Aorta (tissue), 5 donors: ENCODE results near the gene SPNS3. TPM values are rescaled to one million over a fixed set of nuclear protein-coding genes. Genes with fewer than 3 reads are reported as not detected.

Source experiments
- ATAC-seq: fragments of 200-7000 bp; cut with Tn5 transposase; one replicate; pipeline ENCODE4 v1.9.1; 2022; ENCODE audit warnings: moderate library complexity; ENCODE audit not compliant: low FRiP score
- DNase-seq, 2 donors: peaks; one replicate each; pipeline ENCODE4 v3.0.0-alpha.2; 2020
- H3K27ac ChIP-seq, 2 donors: one replicate each; pipeline ENCODE4 v1.5.1; 2013; ENCODE audit warnings: low read length in 2 of 2, mild to moderate bottlenecking in 2 of 2, moderate library complexity in 2 of 2, control low read depth in 1 of 2, inconsistent platforms in 1 of 2, low read depth in 1 of 2
- H3K27me3 ChIP-seq, 2 donors: one replicate each; pipeline ENCODE4 v1.6.1; 2013; ENCODE audit warnings: control low read depth in 1 of 2, low read length in 1 of 2, mild to moderate bottlenecking in 1 of 2, moderate library complexity in 1 of 2; ENCODE audit not compliant: insufficient read depth in 2 of 2, control insufficient read depth in 1 of 2
- H3K36me3 ChIP-seq, 2 donors: one replicate each; pipeline ENCODE4 v1.6.1; 2013; ENCODE audit warnings: control low read depth in 1 of 2, low read length in 1 of 2, mild to moderate bottlenecking in 1 of 2; ENCODE audit not compliant: insufficient read depth in 2 of 2, control insufficient read depth in 1 of 2
- H3K4me1 ChIP-seq, 2 donors: one replicate each; pipeline ENCODE4 v1.6.1; 2013; ENCODE audit warnings: low read length in 2 of 2, control low read depth in 1 of 2, mild to moderate bottlenecking in 1 of 2, moderate library complexity in 1 of 2; ENCODE audit not compliant: insufficient read depth in 2 of 2, control insufficient read depth in 1 of 2
- H3K4me3 ChIP-seq, 2 donors: one replicate each; pipeline ENCODE4 v1.5.1; 2013; ENCODE audit warnings: low read length in 2 of 2, control low read depth in 1 of 2, mild to moderate bottlenecking in 1 of 2
- H3K9me3 ChIP-seq: one replicate; pipeline ENCODE4 v1.6.1; 2013; ENCODE audit warnings: mild to moderate bottlenecking, low read length; ENCODE audit not compliant: control insufficient read depth
- WGBS, 2 donors: extraction: QIAGEN DNeasy Blood & Tissue Kit; methylation state at CpG; one replicate each; pipeline ENCODE4 v1.1.7; 2013; 5-methylcytosine and 5-hydroxymethylcytosine counted together
- intact Hi-C, 2 donors: fragments of 100-400 bp; cut with DNase I; formaldehyde crosslinking; loops; one replicate each; pipeline versions ENCODE4 v1.14.2 to v1.15.0; 2022
- polyA plus RNA-seq, 2 donors: library from polyadenylated mRNA; stranded (reverse); fragments of 200-250 nt; gene quantifications; one replicate each; pipeline ENCODE4 v1.2.3, GENCODE V29; 2013
- total RNA-seq, 2 donors: library from RNA; stranded (reverse); fragmentation: NEBNext Ultra II Directional; extraction: Animal tissue kit (Norgen Biotek cat#: 25700); gene quantifications; one replicate each; pipeline ENCODE4 v1.2.1, GENCODE V29; 2021
- donor health status: healthy with polysubstance abuse.
- donor health status: Bipolar disorder and iron deficiency.
- donor health status: DM: no; HTN: no; CAD: no.
- donor health status: DM: no; HTN: no; CAD: no.
- donor health status: DM: yes; HTN: yes; CAD: no.

Gene SPNS3
- total and polyA plus RNA-seq, 4 donors, result 0.19 to 1.2 (median 0.25) TPM; not detected in 1

DNA sequence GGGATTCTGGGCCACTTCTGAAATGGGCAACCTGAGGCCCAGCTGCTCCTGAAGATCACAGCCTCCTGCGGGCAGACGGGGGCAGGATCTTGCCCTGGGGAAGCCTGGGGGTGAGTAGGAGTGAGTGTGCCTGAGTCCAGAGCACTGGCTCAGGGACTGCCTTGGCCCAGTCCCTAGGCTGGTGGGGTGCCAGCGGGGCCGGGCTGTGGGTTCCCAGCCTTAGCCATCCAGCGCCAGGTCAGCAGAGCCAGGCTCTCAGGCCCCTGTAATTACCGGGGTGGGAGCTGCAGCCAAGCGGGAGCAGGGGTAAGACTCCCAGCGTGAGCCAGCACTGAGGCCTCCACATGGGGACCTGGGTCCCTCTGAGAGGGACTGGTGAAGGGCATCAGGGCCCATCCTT lies 73.2 kb downstream of the SPNS3 start:
- no peaks in the 10 kb centered on the region for H3K9me3 ChIP-seq
- H3K36me3 ChIP-seq, result no peaks in the 10 kb centered on the region
- H3K4me3 ChIP-seq, result no peak overlapping the region
- H3K27ac ChIP-seq, result no peak overlapping the region
- 12 to 15% methylated on average over 8 of the region's 8 CpGs for WGBS, 2 donors
- no peaks in the 10 kb centered on the region for H3K27me3 ChIP-seq
- intact Hi-C loops, result no loop called here
- no peaks in the 10 kb centered on the region for H3K4me1 ChIP-seq
- DNase-seq (no peak), ATAC-seq (no peak)

DNA sequence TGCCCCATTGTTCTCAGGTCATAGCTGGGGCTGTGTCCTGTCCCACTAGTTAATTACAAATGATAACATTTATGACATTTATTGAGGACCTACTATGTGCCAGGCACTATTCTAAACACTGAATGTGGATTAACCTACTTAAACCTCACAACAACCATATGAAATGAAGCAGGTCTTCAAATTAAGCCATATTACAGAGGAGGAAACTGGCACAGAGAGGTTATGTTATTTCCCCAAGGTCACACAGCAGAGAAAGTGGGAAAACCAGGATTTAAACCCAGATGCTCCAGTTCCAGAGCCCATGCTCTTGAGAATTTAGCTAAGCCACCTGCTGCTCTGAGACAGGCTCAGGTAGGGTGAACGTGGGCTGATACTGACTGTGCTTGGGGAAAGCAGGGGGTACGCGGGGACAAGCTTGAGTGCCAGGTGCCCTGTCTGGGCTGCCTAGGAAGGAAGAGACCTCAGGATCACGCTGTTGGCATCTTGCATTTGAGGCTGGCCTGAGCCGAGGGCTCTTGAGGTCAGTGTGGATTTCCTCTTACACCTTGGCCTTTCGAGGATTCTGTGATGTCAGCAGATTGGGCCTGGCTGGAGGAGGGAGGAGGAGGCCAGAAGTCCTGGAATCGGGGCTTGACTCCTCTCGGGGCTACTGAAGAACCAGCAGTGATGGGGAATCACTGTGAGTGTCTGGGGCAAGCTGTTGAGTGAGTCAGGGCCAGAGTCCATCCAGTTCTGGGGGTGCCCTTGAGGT lies 73.8 kb downstream of the SPNS3 start:
- H3K4me1 ChIP-seq, result no peaks in the 10 kb centered on the region
- intact Hi-C loops, result no loop called here
- DNase-seq (no peak), ATAC-seq (no peak)
- no peaks in the 10 kb centered on the region for H3K9me3 ChIP-seq
- H3K36me3 ChIP-seq, result no peaks in the 10 kb centered on the region
- WGBS, 2 donors, result 81 to 87% methylated on average over 8 of the region's 8 CpGs
- H3K27me3 ChIP-seq, result no peaks in the 10 kb centered on the region
- no peak overlapping the region for H3K27ac ChIP-seq
- no peak overlapping the region for H3K4me3 ChIP-seq

DNA sequence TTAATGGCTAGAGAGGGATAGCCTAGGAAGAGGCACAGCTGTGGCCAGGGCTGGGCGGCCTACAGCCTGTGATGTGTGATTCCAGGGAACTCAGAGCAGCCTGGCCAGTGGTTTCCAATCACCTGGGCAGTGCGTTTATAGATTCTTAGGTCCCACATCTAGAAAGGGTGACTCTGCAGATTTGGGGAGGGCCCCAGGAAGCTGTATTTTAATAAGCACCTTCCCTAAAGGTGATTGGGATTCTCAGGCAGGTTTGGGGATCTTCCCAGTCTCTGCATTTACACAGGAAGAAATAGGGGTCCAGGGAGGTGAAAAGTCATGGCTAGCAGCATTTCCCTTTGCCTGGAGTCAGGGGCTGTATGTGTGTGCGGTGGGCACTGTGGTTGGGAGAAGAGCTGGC lies 74.5 kb downstream of the SPNS3 start:
- DNase-seq (no peak), ATAC-seq (no peak)
- H3K9me3 ChIP-seq, result no peaks in the 10 kb centered on the region
- H3K36me3 ChIP-seq, result no peaks in the 10 kb centered on the region
- no peaks in the 10 kb centered on the region for H3K27me3 ChIP-seq
- H3K4me1 ChIP-seq, result no peaks in the 10 kb centered on the region
- 94 to 98% methylated on average over 3 of the region's 3 CpGs for WGBS, 2 donors
- intact Hi-C loops, result no loop called here
- no peak overlapping the region for H3K4me3 ChIP-seq
- no peak overlapping the region for H3K27ac ChIP-seq

DNA sequence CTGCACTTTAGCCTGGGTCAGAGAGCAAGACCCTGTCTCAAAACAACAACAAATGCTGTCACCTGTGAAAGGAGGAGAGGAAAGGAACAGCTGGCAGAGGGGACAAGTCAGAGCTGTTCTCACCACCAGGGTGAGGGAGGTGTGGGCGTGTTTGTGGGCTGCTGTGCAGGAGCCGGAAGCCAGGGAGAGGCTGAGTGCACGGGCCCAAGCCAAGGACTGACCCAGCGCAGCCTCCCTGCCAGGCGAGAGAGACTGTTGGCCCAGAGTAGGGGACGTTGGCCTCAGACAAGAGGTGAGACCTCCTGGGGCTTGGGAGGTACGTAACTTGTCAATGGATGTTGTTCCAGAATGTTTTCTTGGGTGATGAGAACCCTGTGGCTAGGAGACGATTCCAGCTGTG lies 75.7 kb downstream of the SPNS3 start:
- Histone ChIP-seq H3K9me3 (no peaks in the 10 kb centered on the region), H3K27me3 (no peaks in the 10 kb centered on the region), H3K4me3 (no peak overlapping the region), H3K36me3 (no peaks in the 10 kb centered on the region), H3K27ac (peak overlapping the region; percentile 26 to 54), H3K4me1 (no peaks in the 10 kb centered on the region)
- 11 to 29% methylated on average over 8 of the region's 8 CpGs for WGBS, 2 donors
- ATAC-seq (peak; percentile 61), DNase-seq (peak; percentile 75 to 91)
- intact Hi-C loops, result no loop called here

DNA sequence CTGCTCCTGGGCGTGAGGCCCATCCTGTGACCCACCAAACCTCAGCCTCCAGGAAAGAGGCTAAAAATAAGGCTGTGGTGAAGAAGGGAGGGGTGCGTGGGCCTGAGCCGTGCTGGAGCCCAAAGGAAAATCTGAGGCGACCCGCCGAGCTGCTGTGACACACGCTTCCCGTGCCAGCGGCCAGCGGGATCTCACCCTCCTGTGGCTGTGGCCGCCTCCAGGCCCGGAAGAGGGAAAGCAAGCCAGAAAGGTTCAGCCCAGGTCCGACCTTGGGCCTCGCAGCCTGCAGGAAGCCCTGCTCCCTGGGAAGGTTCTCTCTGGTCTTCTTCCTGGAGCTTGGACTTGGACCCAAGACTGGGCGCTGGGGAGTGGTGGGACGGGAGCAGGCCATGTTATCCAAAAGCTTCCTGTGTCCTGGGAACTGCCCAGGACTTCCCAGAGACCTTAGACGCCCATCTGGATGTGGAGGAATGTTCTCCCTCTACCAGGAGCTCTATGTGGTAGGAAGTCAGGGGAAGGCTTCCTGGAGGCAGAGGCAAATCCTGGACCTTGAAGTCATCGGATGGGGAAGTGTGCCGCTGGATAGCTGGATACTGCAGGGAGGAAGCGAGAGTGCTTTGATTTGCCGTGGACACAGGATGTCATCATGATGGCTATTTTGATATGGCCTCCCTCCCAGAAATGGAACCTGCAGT lies 76.3 kb downstream of the SPNS3 start:
- Histone ChIP-seq H3K27me3 (no peaks in the 10 kb centered on the region), H3K9me3 (no peaks in the 10 kb centered on the region), H3K4me3 (no peak overlapping the region), H3K36me3 (no peaks in the 10 kb centered on the region), H3K4me1 (no peaks in the 10 kb centered on the region), H3K27ac (peak overlapping the region in 1 of 2 donors; percentile 35)
- ATAC-seq (peak; percentile 80), DNase-seq (peak; percentile 89 to 95)
- intact Hi-C loops, result no loop called here
- WGBS, 2 donors, result 30 to 50% methylated on average over 21 of the region's 21 CpGs

- intact Hi-C loops, result no loop called here
- H3K4me1 ChIP-seq, result no peaks in the 10 kb centered on the region
- H3K27me3 ChIP-seq, result no peaks in the 10 kb centered on the region
These were observed 76.8 kb downstream of the SPNS3 start for GRCh38 chr17:4510618-4510941.

DNA sequence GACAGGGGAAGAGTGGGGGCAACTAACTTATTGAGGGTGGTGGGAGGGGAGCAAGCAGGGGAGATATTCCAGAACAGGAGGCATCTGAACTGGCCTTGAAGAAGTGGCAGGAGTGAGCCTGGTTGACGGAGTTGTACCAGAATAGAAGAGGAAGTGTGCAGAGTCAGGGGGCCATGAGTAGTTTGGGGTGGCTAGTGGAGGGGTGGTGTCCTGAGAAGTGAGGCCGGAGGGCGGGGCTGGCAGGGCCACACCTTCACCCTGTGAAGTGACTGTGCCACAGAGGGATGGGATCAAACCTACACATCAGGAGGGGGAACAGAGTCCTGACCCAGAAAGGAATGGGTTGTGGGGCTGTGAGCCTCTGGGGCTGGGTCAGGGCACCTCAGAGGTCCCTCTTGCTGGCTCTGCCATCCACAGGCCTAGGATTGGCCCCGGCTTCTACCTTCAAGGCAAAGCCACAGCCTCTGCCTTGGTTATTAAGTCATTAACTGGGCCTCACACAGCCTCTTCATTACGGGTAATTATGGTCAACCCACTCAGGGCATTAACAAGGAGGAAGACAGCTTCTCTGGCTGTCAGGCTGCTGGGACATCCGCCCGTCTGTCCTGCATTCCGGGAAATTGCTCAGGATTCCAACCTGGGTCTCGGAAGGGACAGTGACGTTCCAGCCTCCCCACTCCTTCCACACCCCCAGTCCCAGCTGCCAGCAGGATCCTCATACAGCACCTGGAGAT lies 77.6 kb downstream of the SPNS3 start:
- no peak overlapping the region for H3K4me3 ChIP-seq
- no peak overlapping the region for H3K27ac ChIP-seq
- intact Hi-C loops, result no loop called here
- 94 to 95% methylated on average over 10 of the region's 10 CpGs for WGBS, 2 donors
- H3K36me3 ChIP-seq, result no peaks in the 10 kb centered on the region
- ATAC-seq, result no peak
- no peaks in the 10 kb centered on the region for H3K9me3 ChIP-seq
- no peak for DNase-seq
- no peaks in the 10 kb centered on the region for H3K4me1 ChIP-seq
- no peaks in the 10 kb centered on the region for H3K27me3 ChIP-seq

More at GRCh38 chr17:4510618-4510941, 76.8 kb downstream of the SPNS3 start:
- H3K4me3 ChIP-seq, result no peak overlapping the region
- WGBS, 2 donors, result 82 to 87% methylated on average over 11 of the region's 11 CpGs
- H3K9me3 ChIP-seq, result no peaks in the 10 kb centered on the region
- H3K27ac ChIP-seq, result no peak overlapping the region
- no peak for DNase-seq
- no peak for ATAC-seq
- no peaks in the 10 kb centered on the region for H3K36me3 ChIP-seq

DNA sequence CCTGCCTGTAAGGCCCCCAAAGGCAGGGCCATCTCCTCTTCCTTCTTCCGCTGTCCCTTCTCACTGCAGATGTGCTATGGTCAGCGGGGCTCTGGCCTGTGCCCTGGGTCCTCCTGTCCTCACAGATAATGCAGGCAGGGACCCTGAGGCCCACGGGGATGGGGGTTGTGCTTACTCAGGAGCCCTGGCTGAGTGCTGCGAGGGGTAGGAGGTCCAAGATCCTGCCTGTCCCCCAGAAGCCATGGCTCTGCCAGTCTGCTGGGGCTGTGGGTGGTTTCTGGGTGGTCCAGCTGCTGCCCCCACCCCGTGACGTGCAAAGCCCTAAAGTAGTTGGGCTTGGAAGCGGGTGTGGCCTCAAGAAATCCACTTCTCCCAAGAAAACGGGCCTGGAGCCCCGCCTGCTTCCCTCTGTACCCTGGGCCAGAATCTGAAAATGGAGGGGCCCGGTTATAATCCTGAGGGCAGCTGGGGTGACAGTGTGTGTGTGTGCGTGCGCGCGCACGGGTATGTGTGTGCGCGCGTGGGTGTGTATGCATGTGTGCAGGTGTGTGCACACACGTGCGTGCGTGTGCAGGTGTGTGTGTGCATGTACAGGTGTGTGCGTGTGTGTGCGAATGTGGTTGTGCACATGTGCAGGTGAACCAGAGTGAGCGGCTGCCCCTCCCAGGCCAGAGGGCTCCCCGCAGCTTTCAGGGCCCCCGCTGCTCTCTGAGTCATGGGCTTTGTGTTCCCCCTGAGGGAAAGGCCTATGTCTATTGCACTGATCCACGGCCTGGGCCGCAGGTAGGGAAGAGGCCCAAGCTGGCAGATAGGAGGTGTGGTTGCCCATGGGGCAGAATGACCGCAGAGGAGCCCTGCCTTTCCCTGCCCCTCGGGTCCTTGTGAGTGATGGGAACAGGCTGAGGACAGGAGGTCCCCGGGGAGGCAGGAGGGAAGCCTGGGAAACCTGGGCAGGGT lies 78.7 kb downstream of the SPNS3 start:
- no peak overlapping the region for H3K27ac ChIP-seq
- no peaks in the 10 kb centered on the region for H3K4me1 ChIP-seq
- no peak overlapping the region for H3K4me3 ChIP-seq
- no peak for ATAC-seq
- WGBS, 2 donors, result 94 to 95% methylated on average over 31 of the region's 31 CpGs
- intact Hi-C loops, result no loop called here
- H3K36me3 ChIP-seq, result no peaks in the 10 kb centered on the region
- no peak for DNase-seq
- H3K9me3 ChIP-seq, result no peaks in the 10 kb centered on the region
- H3K27me3 ChIP-seq, result no peaks in the 10 kb centered on the region
